ENCODE measurements around the gene ADH6. TPM values are rescaled to one million over a fixed set of nuclear protein-coding genes. Genes with fewer than 3 reads are reported as not detected.
"Not testable (repeated sequence)": the region's sequence is repeated elsewhere in the genome, so short reads cannot be mapped to it uniquely, and the experiment has no call there.

ADH6 gene
- total and polyA plus RNA-seq, 2 of the 13 experiments (the other 11 are each of a cell fraction or from before 2014, with no cell fraction given): 39.8 to 73.9 TPM

- FAIRE-seq; BruUV-seq (replicated peaks); H3K4me2 ChIP-seq (ENCODE audit: low read depth, low read length); H3K27ac ChIP-seq (ENCODE audit: extremely low read length, insufficient read depth, low read length); H3K79me2 ChIP-seq (ENCODE audit: insufficient read depth, low read length); ATAC-seq; H3K4me3 ChIP-seq (replicated peaks in 1 of 3; ENCODE audit: insufficient read depth in 1 of 3, low read depth in 2 of 3, low read length in 3 of 3); CTCF ChIA-PET (ENCODE audit: low intra/inter-chr PET ratio, low total read pairs); intact Hi-C loops (cut with micrococcal nuclease; ENCODE audit: unreplicated experiment); H3K9ac ChIP-seq (ENCODE audit: insufficient read depth, low read depth, low read length); H3K27me3 ChIP-seq (ENCODE audit: control insufficient read depth in 1 of 2, insufficient read depth in 2 of 2, low read length in 2 of 2); H2AFZ ChIP-seq (ENCODE audit: low read length); H3K36me3 ChIP-seq (replicated peaks in 1 of 2; ENCODE audit: control insufficient read depth in 1 of 2, insufficient read depth in 2 of 2, low read length in 2 of 2); DNase-seq (ENCODE audit: low spot score); H4K20me1 ChIP-seq (ENCODE audit: insufficient read depth, low read length); in situ Hi-C loops (cut with HindIII; ENCODE audit: extremely low pct_ligation_motif_present, low pct_unique_long_range_greater_than_20kb); H3K4me1 ChIP-seq (ENCODE audit: insufficient read depth, low read length): not testable (repeated sequence)
- H3K9me3 ChIP-seq (ENCODE audit: low read length): peaks cover 13% of the 10 kb centered on the region
- POLR2A ChIA-PET: interaction anchor here (0.6 kb wide), 1 partner anchor 266 kb away, joined by 4 read pairs; no protein-coding TSS in a partner anchor
- TF ChIP-seq CEBPB (IDR thresholded peaks at IDR 0.05; ENCODE audit: borderline replicate concordance, low read depth, low read length) (peak; percentile 83), CEBPG (CRISPR knock-in tag; IDR thresholded peaks at IDR 0.05) (peak; percentile 73)
- 95% methylated on average over 3 of the region's 3 CpGs for WGBS (ENCODE audit: low lambda C conversion rate)
Measured at GRCh38 chr4:99189900-99190299, 29.1 kb downstream of the ADH6 start.

GRCh38 chr4:99186029-99186428 is 33.0 kb downstream of the ADH6 start:
- Histone ChIP-seq H3K4me1 (ENCODE audit: insufficient read depth, low read length) (no peaks in the 10 kb centered on the region), H3K36me3 (replicated peaks in 1 of 2; ENCODE audit: control insufficient read depth in 1 of 2, insufficient read depth in 2 of 2, low read length in 2 of 2) (no peaks in the 10 kb centered on the region), H3K27ac (ENCODE audit: extremely low read length, insufficient read depth, low read length) (no peak overlapping the region), H3K27me3 (ENCODE audit: control insufficient read depth in 1 of 2, insufficient read depth in 2 of 2, low read length in 2 of 2) (no peaks in the 10 kb centered on the region), H3K9me3 (ENCODE audit: low read length) (0 out of 2 replicates have a peak, but pooled peaks cover 5% of the 10 kb centered on the region), H4K20me1 (ENCODE audit: insufficient read depth, low read length) (no peaks in the 10 kb centered on the region), H3K4me3 (replicated peaks in 1 of 3; ENCODE audit: insufficient read depth in 1 of 3, low read depth in 2 of 3, low read length in 3 of 3) (no peak overlapping the region), H2AFZ (ENCODE audit: low read length) (no peak overlapping the region), H3K4me2 (ENCODE audit: low read depth, low read length) (no peak overlapping the region), H3K9ac (ENCODE audit: insufficient read depth, low read depth, low read length) (no peak overlapping the region), H3K79me2 (ENCODE audit: insufficient read depth, low read length) (no peaks in the 10 kb centered on the region)
- in situ Hi-C loops (cut with HindIII; ENCODE audit: extremely low pct_ligation_motif_present, low pct_unique_long_range_greater_than_20kb): no loop called here
- ChIA-PET CTCF (ENCODE audit: low intra/inter-chr PET ratio, low total read pairs) (no interaction called here), POLR2A (no interaction called here)
- DNase-seq (ENCODE audit: low spot score) (no peak), FAIRE-seq (no peak), ATAC-seq (no peak)
- no TSS peak for BruUV-seq (replicated peaks)
- intact Hi-C loops (cut with micrococcal nuclease; ENCODE audit: unreplicated experiment): no loop called here
- no peak for TF ChIP-seq PLSCR1 (CRISPR knock-in tag; IDR thresholded peaks at IDR 0.05; ENCODE audit: borderline replicate concordance)
- TF ChIP-seq SKIL (CRISPR knock-in tag; IDR thresholded peaks at IDR 0.05; ENCODE audit: borderline replicate concordance): no peak
- no peak for TF ChIP-seq CEBPG (CRISPR knock-in tag; IDR thresholded peaks at IDR 0.05)
- TF ChIP-seq ZNF329 (CRISPR knock-in tag; IDR thresholded peaks at IDR 0.05; ENCODE audit: low read depth): no peak
- no peak for TF ChIP-seq ELF3 (CRISPR knock-in tag; IDR thresholded peaks at IDR 0.05)
- no peak for TF ChIP-seq NCOA5 (CRISPR knock-in tag; IDR thresholded peaks at IDR 0.05)
- TF ChIP-seq ZBTB43 (CRISPR knock-in tag; conservative IDR thresholded peaks at IDR 0.05): no peak
- no peak for TF ChIP-seq POLR2A (IDR thresholded peaks at IDR 0.05; ENCODE audit: insufficient read depth in 1 of 2, low read depth in 2 of 2, low read length in 2 of 2)
- no peak for TF ChIP-seq TOPORS (CRISPR knock-in tag; IDR thresholded peaks at IDR 0.05)
- TF ChIP-seq ZNF496 (CRISPR knock-in tag; IDR thresholded peaks at IDR 0.05; ENCODE audit: insufficient replicate concordance): no peak
- no peak for TF ChIP-seq ZIK1 (CRISPR knock-in tag; IDR thresholded peaks at IDR 0.05; ENCODE audit: borderline replicate concordance, low read depth)
- TF ChIP-seq EHMT2 (IDR thresholded peaks at IDR 0.05; ENCODE audit: borderline replicate concordance, low read depth, low read length): no peak
- no peak for TF ChIP-seq NFKB2 (CRISPR knock-in tag; IDR thresholded peaks at IDR 0.05; ENCODE audit: borderline replicate concordance)
- TF ChIP-seq ZNF451 (CRISPR knock-in tag; IDR thresholded peaks at IDR 0.05): no peak
- TF ChIP-seq ZFP36 (IDR thresholded peaks at IDR 0.05; ENCODE audit: borderline replicate concordance, low read depth, low read length, partially characterized antibody): no peak
- 56% methylated on average over 1 of the region's 1 CpG for WGBS (ENCODE audit: low lambda C conversion rate)

Data from HepG2 (cell line).